ENCODE results near the gene AK3. TPM values are rescaled to one million over a fixed set of nuclear protein-coding genes. Genes with fewer than 3 reads are reported as not detected.

AK3 gene
- polyA plus RNA-seq, 3 donors, result 3.7 to 14.5 (median 13.8) TPM

GRCh38 chr9:4764033-4764432 lies 23.0 kb upstream of the AK3 start:
- Mint-ChIP-seq H3K36me3 (peaks cover 0 to 3% of the 10 kb centered on the region in 2 donors), H3K4me1 (peaks cover 51% of the 10 kb centered on the region), H3K4me3 (peak overlapping the region in 1 of 2 donors; percentile 88), H3K27ac (peak overlapping the region in 3 of 7 donors; percentile 96 to 97 (median 96)), H3K27me3 (ENCODE audit: low read depth in 3 of 3) (peaks cover 9 to 18% (median 16%) of the 10 kb centered on the region in 3 donors), H3K9me3 (peaks cover 0 to 4% (median 1%) of the 10 kb centered on the region in 7 donors)
- Histone ChIP-seq H3K36me3 (replicated peaks in 1 of 2; ENCODE audit: control insufficient read depth in 1 of 2, insufficient read depth in 2 of 2, low read length in 2 of 2) (no peaks in the 10 kb centered on the region), H2AFZ (ENCODE audit: insufficient read depth, low read depth, low read length, poor library complexity, severe bottlenecking) (no peak overlapping the region), H3K79me2 (ENCODE audit: insufficient read depth, low read length) (no peaks in the 10 kb centered on the region), H3K27ac (ENCODE audit: low read depth in 1 of 2, low read length in 2 of 2) (no peak overlapping the region), H3K27me3 (ENCODE audit: control insufficient read depth in 2 of 2, insufficient read depth in 2 of 2, low read length in 2 of 2) (peaks cover 0 to 4% of the 10 kb centered on the region in 2 donors), H3K4me2 (replicated peaks; ENCODE audit: extremely low read depth, low read length, poor library complexity, severe bottlenecking) (no peak overlapping the region), H3K9me3 (replicated peaks in 1 of 2; ENCODE audit: control insufficient read depth in 1 of 2, insufficient read depth in 1 of 2, low read length in 2 of 2) (no peaks in the 10 kb centered on the region), H3K9ac (ENCODE audit: insufficient read depth, low read length, poor library complexity, severe bottlenecking) (no peak overlapping the region), H4K20me1 (ENCODE audit: insufficient read depth, low read length) (peaks cover 12% of the 10 kb centered on the region), H3K4me1 (ENCODE audit: control insufficient read depth in 1 of 2, insufficient read depth in 2 of 2, low read length in 2 of 2) (peaks cover 49 to 50% of the 10 kb centered on the region in 2 donors), H3K4me3 (replicated peaks in 1 of 3; ENCODE audit: low read depth in 2 of 3, low read length in 3 of 3) (no peak overlapping the region)
- TF ChIP-seq CTCF (IDR thresholded peaks at IDR 0.05), result no peak
- DNase-seq, result no peak
- WGBS (ENCODE audit: insufficient coverage), result no CpG with 5 or more reads among the region's 3 CpGs
- intact Hi-C loops (cut with micrococcal nuclease), result loop anchor here in 1 of 2 donors (5.0 kb wide), 1 partner anchor 33 kb away; no protein-coding TSS in a partner anchor

- intact Hi-C loops (cut with micrococcal nuclease), result loop anchor here (2.0 to 5.0 kb wide), 2 partner anchors 30 to 34 kb away; partner anchors contain the start of gene RCL1 (in 1 of the 2)
- Histone ChIP-seq H3K36me3 (replicated peaks in 1 of 2; ENCODE audit: control insufficient read depth in 1 of 2, insufficient read depth in 2 of 2, low read length in 2 of 2) (no peaks in the 10 kb centered on the region), H3K4me3 (replicated peaks in 1 of 3; ENCODE audit: low read depth in 2 of 3, low read length in 3 of 3) (peak overlapping the region; percentile 25 to 74 (median 41)), H3K4me1 (ENCODE audit: control insufficient read depth in 1 of 2, insufficient read depth in 2 of 2, low read length in 2 of 2) (peaks cover 50 to 51% of the 10 kb centered on the region in 2 donors), H3K79me2 (ENCODE audit: insufficient read depth, low read length) (no peaks in the 10 kb centered on the region), H3K9me3 (replicated peaks in 1 of 2; ENCODE audit: control insufficient read depth in 1 of 2, insufficient read depth in 1 of 2, low read length in 2 of 2) (no peaks in the 10 kb centered on the region), H3K4me2 (replicated peaks; ENCODE audit: extremely low read depth, low read length, poor library complexity, severe bottlenecking) (peak overlapping the region; percentile 83), H3K27ac (ENCODE audit: low read depth in 1 of 2, low read length in 2 of 2) (peak overlapping the region; percentile 64 to 78), H4K20me1 (ENCODE audit: insufficient read depth, low read length) (peaks cover 12% of the 10 kb centered on the region), H3K27me3 (ENCODE audit: control insufficient read depth in 2 of 2, insufficient read depth in 2 of 2, low read length in 2 of 2) (peaks cover 0 to 5% of the 10 kb centered on the region in 2 donors), H3K9ac (ENCODE audit: insufficient read depth, low read length, poor library complexity, severe bottlenecking) (peak overlapping the region; percentile 47), H2AFZ (ENCODE audit: insufficient read depth, low read depth, low read length, poor library complexity, severe bottlenecking) (peak overlapping the region; percentile 85)
- peak; percentile 33 for TF ChIP-seq CTCF (IDR thresholded peaks at IDR 0.05)
- Mint-ChIP-seq H3K4me3 (peak overlapping the region; percentile 73 to 88), H3K9me3 (peaks cover 0 to 4% (median 0%) of the 10 kb centered on the region in 7 donors), H3K36me3 (peaks cover 0 to 3% of the 10 kb centered on the region in 2 donors), H3K4me1 (peaks cover 51% of the 10 kb centered on the region), H3K27me3 (ENCODE audit: low read depth in 3 of 3) (peaks cover 15 to 24% (median 16%) of the 10 kb centered on the region in 3 donors), H3K27ac (peak overlapping the region; percentile 87 to 97 (median 96))
- DNase-seq, result peak; percentile 87 to 93 (median 90)
- WGBS (ENCODE audit: insufficient coverage), result 0% methylated on average over 3 of the region's 14 CpGs
These were observed 22.0 kb upstream of the AK3 start for GRCh38 chr9:4762886-4763541.
